CD4-positive, alpha-beta T cell (primary cell): ENCODE data around the gene SCGB3A2. TPM values are rescaled to one million over a fixed set of nuclear protein-coding genes. Genes with fewer than 3 reads are reported as not detected.

Experiments used
- ATAC-seq: fragments of 200-7000 bp; cut with Tn5 transposase; one replicate; pipeline ENCODE4 v1.10.0; 2022; ENCODE audit warnings: mild to moderate bottlenecking; ENCODE audit not compliant: poor library complexity
- CTCF ChIA-PET: fragments of 350-600 bp; sonication (Branson Sonifier 250); formaldehyde crosslinking; loops from one replicate; lab custom pipeline; 2021; ENCODE audit warnings: antibody characterized with exemption, inconsistent platforms; lab: Charles Lee
- POLR2A ChIA-PET: fragments of 350-600 bp; sonication (Branson Sonifier 250); formaldehyde crosslinking; loops from one replicate; lab custom pipeline; 2021; ENCODE audit warnings: antibody characterized with exemption, inconsistent platforms; lab: Charles Lee
- DNase-seq, 14 experiments: peaks; one replicate each; pipeline ENCODE4 v3.0.0-alpha.2; 2013 to 2020; ENCODE audit warnings: mixed read lengths in 2 of 14
- H3K27ac ChIP-seq, 2 donors: one replicate each; pipeline versions ENCODE4 v1.5.1 to v1.7.0; 2013; ENCODE audit warnings: low read length in 2 of 2, low read depth in 1 of 2, mild to moderate bottlenecking in 1 of 2
- H3K27me3 ChIP-seq, 2 experiments: 1 replicate in 1 of 2; 2 replicates in 1 of 2; pipeline versions ENCODE4 v1.6.1 to v1.7.0; 2013; ENCODE audit warnings: low read length in 2 of 2, control low read depth in 1 of 2, mild to moderate bottlenecking in 1 of 2, moderate library complexity in 1 of 2; ENCODE audit not compliant: insufficient read depth in 2 of 2, control insufficient read depth in 1 of 2
- H3K36me3 ChIP-seq: one replicate; pipeline ENCODE4 v1.6.1; 2013; ENCODE audit warnings: low read length, control low read depth; ENCODE audit not compliant: insufficient read depth
- H3K4me1 ChIP-seq: one replicate; pipeline ENCODE4 v1.6.1; 2013; ENCODE audit warnings: low read length, control low read depth; ENCODE audit not compliant: insufficient read depth
- H3K4me3 ChIP-seq: one replicate; pipeline ENCODE4 v1.5.1; 2013; ENCODE audit warnings: mild to moderate bottlenecking, low read length, moderate library complexity
- H3K9me3 ChIP-seq, 2 experiments: 1 replicate in 1 of 2; 2 replicates in 1 of 2; pipeline versions ENCODE4 v1.6.1 to v1.7.0; 2013; ENCODE audit warnings: low read length in 2 of 2, mild to moderate bottlenecking in 2 of 2, control low read depth in 1 of 2, moderate library complexity in 1 of 2; ENCODE audit not compliant: control insufficient read depth in 1 of 2, insufficient read depth in 1 of 2
- H3K27ac Mint-ChIP-seq: one replicate; pipeline ENCODE4 v1.8.0; 2020; ENCODE audit warnings: mixed read lengths
- H3K27me3 Mint-ChIP-seq: one replicate; pipeline ENCODE4 v1.8.0; 2021; ENCODE audit warnings: mixed read lengths
- H3K36me3 Mint-ChIP-seq: one replicate; pipeline ENCODE4 v1.8.0; 2021; ENCODE audit warnings: low read depth, mixed read lengths
- H3K4me1 Mint-ChIP-seq: one replicate; pipeline ENCODE4 v1.8.0; 2021; ENCODE audit warnings: low read depth, mixed read lengths
- H3K4me3 Mint-ChIP-seq: one replicate; pipeline ENCODE4 v1.8.0; 2020; ENCODE audit warnings: mild to moderate bottlenecking, mixed read lengths
- H3K9me3 Mint-ChIP-seq: one replicate; pipeline ENCODE4 v1.8.0; 2020; ENCODE audit warnings: mixed read lengths
- CTCF ChIP-seq: fragments of 200-600 bp; IDR thresholded peaks from one replicate; pipeline ENCODE4 v1.8.0; 2022; ENCODE audit warnings: antibody characterized with exemption, mild to moderate bottlenecking
- intact Hi-C, 2 experiments: fragments of 100-400 bp; cut with DNase I in 1 of 2; cut with micrococcal nuclease in 1 of 2; formaldehyde crosslinking; loops; one replicate each; pipeline versions ENCODE4 v1.15.1 to v1.9.0; 2023 to 2025; cut with DNase I, micrococcal nuclease
- total RNA-seq, 174 experiments: library from RNA in 2 of 174; stranded (reverse) in 2 of 174; gene quantifications; one replicate each; pipeline ENCODE4 v1.2.3 and lab custom pipeline; 2021 to 2026

The SCGB3A2 gene
- total RNA-seq, 2 experiments from 2014 or later = not detected

GRCh38 chr5:147842869-147843268 lies 35.6 kb upstream of the SCGB3A2 start:
- Mint-ChIP-seq H3K27me3 (peaks cover 9% of the 10 kb centered on the region), H3K4me3 (no peak overlapping the region), H3K4me1 (no peaks in the 10 kb centered on the region), H3K36me3 (no peaks in the 10 kb centered on the region), H3K9me3 (no peaks in the 10 kb centered on the region), H3K27ac (no peak overlapping the region)
- ATAC-seq = no peak
- DNase-seq = no peak
- Histone ChIP-seq H3K36me3 (no peaks in the 10 kb centered on the region), H3K27me3 (no peaks in the 10 kb centered on the region), H3K27ac (no peak overlapping the region), H3K4me1 (no peaks in the 10 kb centered on the region), H3K4me3 (no peak overlapping the region), H3K9me3 (no peaks in the 10 kb centered on the region)
- intact Hi-C loops = no loop called here
- ChIA-PET CTCF (no interaction called here), POLR2A (no interaction called here)
- no peak for TF ChIP-seq CTCF

- no peaks in the 10 kb centered on the region for H3K27me3 ChIP-seq
- Mint-ChIP-seq H3K27ac (no peak overlapping the region), H3K4me1 (no peaks in the 10 kb centered on the region), H3K36me3 (no peaks in the 10 kb centered on the region), H3K9me3 (no peaks in the 10 kb centered on the region), H3K27me3 (peaks cover 9% of the 10 kb centered on the region), H3K4me3 (no peak overlapping the region)
- DNase-seq (no peak), ATAC-seq (no peak)
- no peak overlapping the region for H3K4me3 ChIP-seq
- H3K27ac ChIP-seq = no peak overlapping the region
- no peaks in the 10 kb centered on the region for H3K9me3 ChIP-seq
- POLR2A ChIA-PET = no interaction called here
- TF ChIP-seq CTCF = no peak
- intact Hi-C loops = no loop called here
- CTCF ChIA-PET = no interaction called here
- no peaks in the 10 kb centered on the region for H3K36me3 ChIP-seq
- H3K4me1 ChIP-seq = no peaks in the 10 kb centered on the region
Observed at GRCh38 chr5:147844846-147845245, 33.7 kb upstream of the SCGB3A2 start.

GRCh38 chr5:147845618-147846017 lies 32.9 kb upstream of the SCGB3A2 start:
- DNase-seq (no peak), ATAC-seq (no peak)
- no peaks in the 10 kb centered on the region for H3K27me3 ChIP-seq
- Mint-ChIP-seq H3K27me3 (peaks cover 9% of the 10 kb centered on the region), H3K36me3 (no peaks in the 10 kb centered on the region), H3K27ac (no peak overlapping the region), H3K4me3 (no peak overlapping the region), H3K4me1 (no peaks in the 10 kb centered on the region), H3K9me3 (no peaks in the 10 kb centered on the region)
- CTCF ChIA-PET = no interaction called here
- POLR2A ChIA-PET = no interaction called here
- H3K9me3 ChIP-seq = no peaks in the 10 kb centered on the region
- intact Hi-C loops = no loop called here
- no peak overlapping the region for H3K4me3 ChIP-seq
- no peaks in the 10 kb centered on the region for H3K36me3 ChIP-seq
- H3K4me1 ChIP-seq = no peaks in the 10 kb centered on the region
- no peak overlapping the region for H3K27ac ChIP-seq
- TF ChIP-seq CTCF = no peak
